H9 (cell line): ENCODE measurements around the gene NLRC3. TPM values are rescaled to one million over a fixed set of nuclear protein-coding genes. Genes with fewer than 3 reads are reported as not detected.

Experiments
- DNase-seq: peaks from one replicate; pipeline ENCODE4 v3.0.0-alpha.2; 2017
- H2AFZ ChIP-seq: one replicate; pipeline ENCODE4 v1.6.1; 2013; ENCODE audit warnings: mild to moderate bottlenecking, low read length, control low read depth, moderate library complexity
- H2AK5ac ChIP-seq: 2 replicates; pipeline ENCODE4 v1.6.1; 2013; ENCODE audit warnings: low read length, control low read depth, mixed read lengths; ENCODE audit not compliant: insufficient read length
- H2BK120ac ChIP-seq: one replicate; pipeline ENCODE4 v1.6.1; 2013; ENCODE audit warnings: low read depth, mild to moderate bottlenecking, low read length, control low read depth, inconsistent platforms; ENCODE audit not compliant: poor library complexity, severe bottlenecking
- H2BK12ac ChIP-seq: 2 replicates; pipeline ENCODE4 v1.6.1; 2013; ENCODE audit warnings: low read length, control low read depth, mixed read lengths, low read depth; ENCODE audit not compliant: insufficient read length
- H2BK15ac ChIP-seq: 2 replicates; pipeline ENCODE4 v1.6.1; 2013; ENCODE audit warnings: low read depth, low read length, control low read depth
- H2BK20ac ChIP-seq: one replicate; pipeline ENCODE4 v1.6.1; 2013; ENCODE audit warnings: low read depth, mild to moderate bottlenecking, low read length, control low read depth, inconsistent platforms; ENCODE audit not compliant: poor library complexity, severe bottlenecking
- H2BK5ac ChIP-seq: 2 replicates; pipeline ENCODE4 v1.6.1; 2013; ENCODE audit warnings: low read length, control low read depth, mixed read lengths; ENCODE audit not compliant: insufficient read length
- H3K14ac ChIP-seq: 2 replicates; pipeline ENCODE4 v1.6.1; 2013; ENCODE audit warnings: low read length, control low read depth; ENCODE audit not compliant: insufficient read depth
- H3K18ac ChIP-seq: 2 replicates; pipeline ENCODE4 v1.6.1; 2013; ENCODE audit warnings: low read depth, mild to moderate bottlenecking, mixed read lengths, low read length, control low read depth; ENCODE audit not compliant: insufficient read length
- H3K23ac ChIP-seq: 2 replicates; pipeline ENCODE4 v1.6.1; 2013; ENCODE audit warnings: low read length, control low read depth, mixed read lengths, low read depth; ENCODE audit not compliant: insufficient read length
- H3K23me2 ChIP-seq: 2 replicates; pipeline ENCODE4 v1.6.1; 2013; ENCODE audit warnings: low read depth, mild to moderate bottlenecking, mixed read lengths, low read length, control low read depth; ENCODE audit not compliant: insufficient read length, poor library complexity, severe bottlenecking
- H3K27ac ChIP-seq: 2 replicates; pipeline ENCODE4 v1.5.1; 2013; ENCODE audit warnings: low read length, control low read depth, mixed read lengths, low read depth; ENCODE audit not compliant: insufficient read length
- H3K27me3 ChIP-seq: 2 replicates; pipeline ENCODE4 v1.6.1; 2013; ENCODE audit warnings: low read length, control low read depth, inconsistent platforms; ENCODE audit not compliant: insufficient read depth
- H3K4ac ChIP-seq: 2 replicates; pipeline ENCODE4 v1.6.1; 2013; ENCODE audit warnings: low read depth, mild to moderate bottlenecking, control low read depth, inconsistent platforms, low read length, moderate library complexity
- H3K4me1 ChIP-seq: 2 replicates; pipeline ENCODE4 v1.6.1; 2013; ENCODE audit warnings: low read length, control low read depth, inconsistent platforms; ENCODE audit not compliant: insufficient read depth
- H3K4me2 ChIP-seq: 2 replicates; pipeline ENCODE4 v1.6.1; 2013; ENCODE audit warnings: low read length, control low read depth, mixed read lengths; ENCODE audit not compliant: insufficient read length, insufficient read depth
- H3K56ac ChIP-seq: 2 replicates; pipeline ENCODE4 v1.6.1; 2013; ENCODE audit warnings: low read depth, mild to moderate bottlenecking, mixed read lengths, low read length, control low read depth; ENCODE audit not compliant: insufficient read length
- H3K79me1 ChIP-seq: 2 replicates; pipeline ENCODE4 v1.6.1; 2013; ENCODE audit warnings: low read depth, mild to moderate bottlenecking, moderate library complexity, low read length, control low read depth, inconsistent platforms; ENCODE audit not compliant: insufficient read depth, poor library complexity, severe bottlenecking
- H3K79me2 ChIP-seq: 2 replicates; pipeline ENCODE4 v1.6.1; 2013; ENCODE audit warnings: low read length, control low read depth, inconsistent platforms; ENCODE audit not compliant: insufficient read depth
- H3K9ac ChIP-seq: 2 replicates; pipeline ENCODE4 v1.6.1; 2013; ENCODE audit warnings: low read length, control low read depth, mixed read lengths; ENCODE audit not compliant: insufficient read length; ENCODE audit errors: extremely low read depth
- H3K9me3 ChIP-seq: one replicate; pipeline ENCODE4 v1.6.1; 2013; ENCODE audit warnings: low read depth, low read length, inconsistent platforms; ENCODE audit not compliant: control insufficient read depth
- H3T11ph ChIP-seq: one replicate; pipeline ENCODE4 v1.6.1; 2013; ENCODE audit warnings: mild to moderate bottlenecking, low read length, control low read depth, inconsistent platforms
- H4K20me1 ChIP-seq: one replicate; pipeline ENCODE4 v1.6.1; 2013; ENCODE audit not compliant: control insufficient read depth, insufficient read length, insufficient read depth
- H4K5ac ChIP-seq: 2 replicates; pipeline ENCODE4 v1.6.1; 2013; ENCODE audit warnings: low read depth, mild to moderate bottlenecking, mixed read lengths, low read length, control low read depth; ENCODE audit not compliant: insufficient read length
- H4K8ac ChIP-seq: replicated peaks from 2 replicates; pipeline ENCODE4 v1.6.1; 2013; ENCODE audit warnings: low read length, control low read depth, mixed read lengths, low read depth; ENCODE audit not compliant: insufficient read length
- H4K91ac ChIP-seq: 2 replicates; pipeline ENCODE4 v1.6.1; 2013; ENCODE audit warnings: low read depth, mild to moderate bottlenecking, moderate library complexity, mixed read lengths, low read length, control low read depth; ENCODE audit not compliant: insufficient read length
- H3K27ac Mint-ChIP-seq, 3 experiments: 2 replicates in 2 of 3; 3 replicates in 1 of 3; pipeline ENCODE4 v1.8.0; 2020 to 2021; ENCODE audit warnings: mixed read lengths in 3 of 3, mild to moderate bottlenecking in 1 of 3, moderate library complexity in 1 of 3
- H3K27me3 Mint-ChIP-seq: 2 replicates; pipeline ENCODE4 v1.8.0; 2021; ENCODE audit warnings: low read depth, mild to moderate bottlenecking, moderate library complexity, mixed read lengths
- H3K36me3 Mint-ChIP-seq, 3 experiments: 2 replicates in 2 of 3; 3 replicates in 1 of 3; pipeline ENCODE4 v1.8.0; 2020 to 2021; ENCODE audit warnings: low read depth in 3 of 3, mixed read lengths in 3 of 3; ENCODE audit not compliant: insufficient read depth in 1 of 3
- H3K4me1 Mint-ChIP-seq, 2 experiments: 2 replicates each; pipeline ENCODE4 v1.8.0; 2020; ENCODE audit warnings: mixed read lengths in 2 of 2
- H3K4me3 Mint-ChIP-seq, 2 experiments: 2 replicates in 1 of 2; 3 replicates in 1 of 2; pipeline ENCODE4 v1.8.0; 2020 to 2021; ENCODE audit warnings: mild to moderate bottlenecking in 2 of 2, mixed read lengths in 2 of 2, moderate library complexity in 1 of 2
- H3K9me3 Mint-ChIP-seq, 2 experiments: 2 replicates in 1 of 2; 3 replicates in 1 of 2; pipeline ENCODE4 v1.8.0; 2020; ENCODE audit warnings: mild to moderate bottlenecking in 2 of 2, mixed read lengths in 2 of 2, moderate library complexity in 1 of 2
- WGBS: extraction: QIAGEN DNeasy Blood & Tissue Kit; methylation state at CpG from one replicate; pipeline ENCODE4 v1.1.7; 2013; ENCODE audit warnings: missing lambda C conversion rate, low lambda C conversion rate, mixed read lengths; ENCODE audit not compliant: insufficient read length; ENCODE audit errors: extremely low coverage; 5-methylcytosine and 5-hydroxymethylcytosine counted together
- total RNA-seq: library from RNA; stranded (reverse); gene quantifications from 2 replicates; pipeline ENCODE4 v1.2.1, GENCODE V29; 2021
- TF ChIP-seq, protein P1 (sequence below): fragments of 200-600 bp; sonication (generic); conservative IDR thresholded peaks from 3 replicates; pipeline ENCODE4 v1.8.0; 2021; ENCODE audit warnings: antibody characterized with exemption, mild to moderate bottlenecking

The NLRC3 gene
- total RNA-seq, 1 experiment from 2014 or later, result 0.44 TPM

- no peak overlapping the region for H2AK5ac ChIP-seq
Observed at GRCh38 chr16:3581392-3581791, 4.2 kb upstream of the NLRC3 start.

More at GRCh38 chr16:3581392-3581791, 4.2 kb upstream of the NLRC3 start:
- Histone ChIP-seq H3K18ac (no peak overlapping the region), H4K91ac (no peak overlapping the region), H4K5ac (no peak overlapping the region), H3K14ac (no peak overlapping the region), H2AFZ (no peak overlapping the region), H3K79me2 (no peaks in the 10 kb centered on the region), H2BK12ac (no peak overlapping the region), H3K9me3 (no peaks in the 10 kb centered on the region), H2BK15ac (no peak overlapping the region), H3K9ac (no peak overlapping the region), H3K4me1 (no peaks in the 10 kb centered on the region), H3K79me1 (no peaks in the 10 kb centered on the region), H3K27me3 (no peaks in the 10 kb centered on the region), H2BK120ac (no peak overlapping the region), H3K27ac (no peak overlapping the region), H3K4me2 (no peak overlapping the region), H2BK5ac (no peak overlapping the region), H4K20me1 (no peaks in the 10 kb centered on the region), H3K23ac (no peak overlapping the region), H3K4ac (no peak overlapping the region), H3K23me2 (no peaks in the 10 kb centered on the region), H2BK20ac (no peak overlapping the region), H3T11ph (no peak overlapping the region), H3K56ac (no peak overlapping the region), H4K8ac (no peak overlapping the region)
- TF ChIP-seq, protein P1, sequence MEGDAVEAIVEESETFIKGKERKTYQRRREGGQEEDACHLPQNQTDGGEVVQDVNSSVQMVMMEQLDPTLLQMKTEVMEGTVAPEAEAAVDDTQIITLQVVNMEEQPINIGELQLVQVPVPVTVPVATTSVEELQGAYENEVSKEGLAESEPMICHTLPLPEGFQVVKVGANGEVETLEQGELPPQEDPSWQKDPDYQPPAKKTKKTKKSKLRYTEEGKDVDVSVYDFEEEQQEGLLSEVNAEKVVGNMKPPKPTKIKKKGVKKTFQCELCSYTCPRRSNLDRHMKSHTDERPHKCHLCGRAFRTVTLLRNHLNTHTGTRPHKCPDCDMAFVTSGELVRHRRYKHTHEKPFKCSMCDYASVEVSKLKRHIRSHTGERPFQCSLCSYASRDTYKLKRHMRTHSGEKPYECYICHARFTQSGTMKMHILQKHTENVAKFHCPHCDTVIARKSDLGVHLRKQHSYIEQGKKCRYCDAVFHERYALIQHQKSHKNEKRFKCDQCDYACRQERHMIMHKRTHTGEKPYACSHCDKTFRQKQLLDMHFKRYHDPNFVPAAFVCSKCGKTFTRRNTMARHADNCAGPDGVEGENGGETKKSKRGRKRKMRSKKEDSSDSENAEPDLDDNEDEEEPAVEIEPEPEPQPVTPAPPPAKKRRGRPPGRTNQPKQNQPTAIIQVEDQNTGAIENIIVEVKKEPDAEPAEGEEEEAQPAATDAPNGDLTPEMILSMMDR, result no peak
- H3K27me3 Mint-ChIP-seq, result no peaks in the 10 kb centered on the region
- H3K27ac Mint-ChIP-seq, result peak overlapping the region in 1 of 3 experiments; percentile 36; a peak in 1 of 7 replicates
- H3K4me3 Mint-ChIP-seq, result no peak overlapping the region
- peaks cover 7 to 22% of the 10 kb centered on the region in 2 experiments; a peak in 3 of 4 replicates for H3K4me1 Mint-ChIP-seq
- DNase-seq, result no peak
- no CpG with 5 or more reads among the region's 10 CpGs for WGBS
- no peaks in the 10 kb centered on the region for H3K9me3 Mint-ChIP-seq
- H3K36me3 Mint-ChIP-seq, result peaks cover 9 to 34% (median 26%) of the 10 kb centered on the region in 3 experiments; a peak in 6 of 7 replicates
